ENCODE measurements around the gene LARGE1.

The LARGE1 gene

DNA sequence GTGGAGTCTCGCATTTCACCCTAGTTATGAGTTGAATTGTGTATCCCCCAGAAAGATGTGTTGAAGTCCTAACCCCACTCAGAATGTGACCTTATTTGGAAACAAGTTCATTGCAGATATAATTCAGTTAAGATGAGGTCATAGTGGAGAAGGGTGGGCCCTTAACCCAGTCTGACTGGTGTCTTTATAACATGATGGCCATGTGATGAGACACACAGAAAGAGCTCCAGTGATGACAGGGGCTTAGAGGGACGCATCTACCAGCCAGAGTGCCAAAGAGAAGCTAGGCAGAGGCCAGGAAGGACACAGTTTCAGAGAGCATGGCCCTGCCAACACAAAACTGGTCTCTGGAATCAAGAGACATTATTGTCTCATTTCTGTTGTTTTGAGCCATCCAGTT lies 50.3 kb downstream of the LARGE1 start:
- no peak for TF ChIP-seq CTCF (IDR thresholded peaks at IDR 0.05; ENCODE audit: low read depth, low read length)
- DNase-seq (ENCODE audit: extremely low read depth, low read depth), result no peak

GRCh38 chr22:33867971-33868370 lies 52.3 kb downstream of the LARGE1 start:
- TF ChIP-seq CTCF (IDR thresholded peaks at IDR 0.05; ENCODE audit: low read depth, low read length), result no peak
- no peak for DNase-seq (ENCODE audit: extremely low read depth, low read depth)

DNA sequence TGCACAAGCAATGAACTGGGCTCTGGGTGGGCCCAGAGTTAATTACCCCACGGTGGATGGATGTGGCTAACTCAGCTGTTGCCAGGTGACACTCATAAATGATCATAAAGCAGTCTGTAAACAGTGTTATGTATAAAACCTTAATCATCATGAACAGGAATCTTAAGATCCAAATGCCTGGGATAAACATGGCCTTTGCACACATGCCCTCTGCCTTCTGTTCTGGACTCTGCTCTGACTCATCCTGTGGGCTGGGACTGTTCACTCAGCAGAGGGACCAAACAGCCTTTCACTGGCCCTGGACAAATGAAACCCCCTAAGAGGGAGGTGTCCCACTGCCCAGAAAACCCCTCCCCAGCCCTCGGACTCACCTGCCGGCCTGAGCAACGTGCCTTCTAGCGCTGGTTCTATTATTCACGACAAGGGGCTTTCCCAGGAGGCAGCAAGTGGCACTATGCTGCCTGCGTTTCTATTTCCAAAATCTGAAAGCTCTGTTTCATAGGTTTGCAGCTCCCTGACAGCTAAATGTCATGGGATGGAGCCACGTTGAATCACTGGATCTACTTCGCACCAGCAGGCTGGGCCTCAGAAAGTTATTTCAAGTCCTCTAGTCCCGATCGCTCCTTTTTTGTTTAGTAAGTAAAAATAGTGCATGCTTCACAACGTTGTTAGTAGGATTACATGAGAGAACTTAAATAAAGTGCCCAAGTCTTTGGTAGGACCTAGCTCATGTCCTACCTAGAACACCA lies 53.0 kb downstream of the LARGE1 start:
- no peak; the same call in 1 of the 2 replicates for TF ChIP-seq CTCF (IDR thresholded peaks at IDR 0.05; ENCODE audit: low read depth, low read length)
- DNase-seq (ENCODE audit: extremely low read depth, low read depth), result peak; percentile 4

DNA sequence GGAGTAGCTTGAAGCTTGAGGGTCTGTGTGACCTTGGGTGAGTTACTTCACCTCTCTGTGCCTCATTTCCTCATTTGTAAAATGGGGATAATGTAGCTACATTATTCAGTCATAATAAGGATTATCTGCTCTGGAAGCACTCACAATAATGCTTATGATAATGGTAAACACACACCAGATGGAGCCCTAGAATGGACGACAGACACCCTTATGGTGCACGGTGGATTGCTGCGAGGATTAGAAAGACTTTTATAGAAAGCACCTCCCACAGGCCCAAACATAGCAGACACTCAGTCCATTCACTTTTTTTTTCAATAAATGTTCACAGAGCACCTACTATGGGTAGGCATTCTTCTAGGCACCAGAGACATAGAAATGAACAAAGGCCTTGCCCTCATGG lies 53.8 kb downstream of the LARGE1 start:
- TF ChIP-seq CTCF (IDR thresholded peaks at IDR 0.05; ENCODE audit: low read depth, low read length), result no peak
- DNase-seq (ENCODE audit: extremely low read depth, low read depth), result no peak

DNA sequence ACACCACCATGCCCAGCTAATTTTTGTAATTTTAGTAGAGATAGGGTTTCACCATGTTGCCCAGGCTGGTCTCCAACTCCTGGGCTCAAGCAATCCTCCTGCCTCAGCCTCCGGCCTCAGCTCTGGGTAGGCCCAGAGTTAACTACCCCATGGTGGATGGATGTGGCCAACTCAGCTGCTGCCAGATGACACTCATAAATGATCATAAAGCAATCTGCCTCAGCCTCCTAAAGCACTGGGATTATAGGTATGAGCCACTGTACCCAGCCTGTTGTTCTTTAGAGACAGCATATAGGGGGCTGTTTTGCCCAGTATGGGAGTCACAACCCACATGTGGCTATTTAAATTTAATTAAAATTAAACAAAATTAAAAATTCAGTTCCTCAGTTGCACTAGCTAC lies 54.3 kb downstream of the LARGE1 start:
- no peak for TF ChIP-seq CTCF (IDR thresholded peaks at IDR 0.05; ENCODE audit: low read depth, low read length)
- no peak for DNase-seq (ENCODE audit: extremely low read depth, low read depth)

- TF ChIP-seq CTCF (IDR thresholded peaks at IDR 0.05; ENCODE audit: low read depth, low read length), result no peak
- no peak for DNase-seq (ENCODE audit: extremely low read depth, low read depth)
These were observed 55.0 kb downstream of the LARGE1 start for GRCh38 chr22:33865248-33865647.

- no peak for DNase-seq (ENCODE audit: extremely low read depth, low read depth)
- TF ChIP-seq CTCF (IDR thresholded peaks at IDR 0.05; ENCODE audit: low read depth, low read length), result no peak
These were observed 55.5 kb downstream of the LARGE1 start for GRCh38 chr22:33864723-33865130.

Measured in AG09319 (cell line).